WTC11 (cell line): ENCODE data around the gene IL36A.

ENCODE experiments used
- CTCF ChIP-seq: fragments of 200-600 bp; IDR thresholded peaks from 2 replicates; pipeline ENCODE4 v1.8.0; 2022; ENCODE audit warnings: antibody characterized with exemption
- FOXJ3 ChIP-seq: sonication (generic); formaldehyde crosslinking; IDR thresholded peaks from 2 replicates; pipeline ENCODE4 v1.9.0; 2021; ENCODE audit warnings: missing genetic modification reagents, mild to moderate bottlenecking, borderline replicate concordance
- FOXP1 ChIP-seq: sonication (generic); formaldehyde crosslinking; IDR thresholded peaks from 2 replicates; pipeline ENCODE4 v1.8.0; 2022; ENCODE audit warnings: missing genetic modification reagents, mild to moderate bottlenecking, moderate library complexity, borderline replicate concordance
- GRHL2 ChIP-seq: fragments of 250-450 bp; sonication (Bioruptor Pico); IDR thresholded peaks from 2 replicates; pipeline ENCODE4 v1.8.0; 2022; ENCODE audit warnings: mild to moderate bottlenecking, moderate library complexity; ENCODE audit not compliant: insufficient replicate concordance, severe bottlenecking
- MAX ChIP-seq: sonication (generic); formaldehyde crosslinking; IDR thresholded peaks from 2 replicates; pipeline ENCODE4 v1.8.0; 2022; ENCODE audit warnings: mild to moderate bottlenecking, missing genetic modification reagents
- PREB ChIP-seq: sonication (generic); formaldehyde crosslinking; IDR thresholded peaks from 2 replicates; pipeline ENCODE4 v1.8.1; 2022; ENCODE audit warnings: mild to moderate bottlenecking, missing genetic modification reagents, moderate library complexity, borderline replicate concordance
- SP1 ChIP-seq: sonication (generic); formaldehyde crosslinking; conservative IDR thresholded peaks from 2 replicates; pipeline ENCODE4 v1.8.1; 2022; ENCODE audit warnings: missing genetic modification reagents
- TEAD4 ChIP-seq: sonication (generic); formaldehyde crosslinking; IDR thresholded peaks from 2 replicates; pipeline ENCODE4 v1.8.0; 2022; ENCODE audit warnings: mild to moderate bottlenecking, missing genetic modification reagents
- USF1 ChIP-seq: sonication (generic); formaldehyde crosslinking; IDR thresholded peaks from 2 replicates; pipeline ENCODE4 v1.8.0; 2022; ENCODE audit warnings: mild to moderate bottlenecking, missing genetic modification reagents
- USF2 ChIP-seq: sonication (generic); formaldehyde crosslinking; IDR thresholded peaks from 2 replicates; pipeline ENCODE4 v1.8.1; 2023; ENCODE audit warnings: mild to moderate bottlenecking, missing genetic modification reagents, moderate library complexity
- ZNF121 ChIP-seq: sonication (generic); formaldehyde crosslinking; IDR thresholded peaks from 2 replicates; pipeline ENCODE4 v1.8.0; 2023; ENCODE audit warnings: missing genetic modification reagents
- ZNF138 ChIP-seq: sonication (generic); formaldehyde crosslinking; conservative IDR thresholded peaks from 2 replicates; pipeline ENCODE4 v1.8.1; 2022; ENCODE audit warnings: mild to moderate bottlenecking, moderate library complexity, missing genetic modification reagents

GRCh38 chr2:113018509-113018908 lies 13.2 kb downstream of the IL36A start:
- TF ChIP-seq FOXP1 (CRISPR knock-in tag) (no peak), CTCF (no peak), PREB (no peak), USF1 (no peak), ZNF121 (CRISPR knock-in tag) (no peak), FOXJ3 (CRISPR knock-in tag) (no peak), MAX (CRISPR knock-in tag) (no peak), TEAD4 (no peak), USF2 (no peak), SP1 (CRISPR knock-in tag) (no peak), ZNF138 (CRISPR knock-in tag) (no peak), GRHL2 (no peak)
